GM12878 (cell line): Measurements from ENCODE around the gene CNTN2.

Experiments used
- CEBPZ ChIP-seq: fragments of 150-350 bp; IDR thresholded peaks from 2 replicates; pipeline ENCODE4 v1.6.1; 2016; ENCODE audit warnings: low read depth, low read length
- CREB1 ChIP-seq: IDR thresholded peaks from 2 replicates; pipeline ENCODE4 v1.6.1; 2012; ENCODE audit warnings: low read depth, mild to moderate bottlenecking, inconsistent platforms
- CTCF ChIP-seq, 3 experiments: IDR thresholded peaks in 2 of 3; conservative IDR thresholded peaks in 1 of 3; 2 replicates each; pipeline ENCODE4 v1.5.1; 2011; ENCODE audit warnings: low read depth in 3 of 3, low read length in 3 of 3, mild to moderate bottlenecking in 3 of 3, control low read depth in 2 of 3, moderate library complexity in 2 of 3, inconsistent platforms in 1 of 3, mixed read lengths in 1 of 3; ENCODE audit not compliant: control insufficient read depth in 2 of 3, insufficient read depth in 1 of 3; ENCODE audit errors: extremely low read depth in 1 of 3
- EZH2 ChIP-seq: IDR thresholded peaks from 2 replicates; pipeline ENCODE4 v1.6.1; 2012; ENCODE audit warnings: low read depth, mild to moderate bottlenecking, control low read depth, inconsistent platforms, low read length, borderline replicate concordance; ENCODE audit not compliant: control insufficient read depth
- FOS ChIP-seq: IDR thresholded peaks from 3 replicates; pipeline ENCODE4 v1.6.1; 2011; ENCODE audit warnings: borderline replicate concordance; ENCODE audit not compliant: insufficient read length; ENCODE audit errors: extremely low read depth
- JUND ChIP-seq: IDR thresholded peaks from 2 replicates; pipeline ENCODE4 v1.6.1; 2012; ENCODE audit warnings: low read depth, mild to moderate bottlenecking, low read length, improper control_type of control experiment, moderate library complexity
- POLR2A ChIP-seq: IDR thresholded peaks from 2 replicates; pipeline ENCODE4 v1.6.1; 2011; ENCODE audit warnings: low read depth, mild to moderate bottlenecking, low read length
- SREBF2 ChIP-seq: IDR thresholded peaks from 2 replicates; pipeline ENCODE4 v1.6.1; 2012; ENCODE audit warnings: mild to moderate bottlenecking, low read length

GRCh38 chr1:205084360-205084759 lies 41.3 kb downstream of the CNTN2 start, which contains the start of gene TMEM81:
- TF ChIP-seq CTCF (IDR thresholded peaks at IDR 0.05 in 2 of 3, conservative IDR thresholded peaks at IDR 0.05 in 1 of 3; ENCODE audit: control insufficient read depth in 2 of 3, extremely low read depth in 1 of 3, insufficient read depth in 1 of 3, low read depth in 3 of 3, low read length in 3 of 3) (no peak), CREB1 (no peak), EZH2 (no peak), CEBPZ (no peak), POLR2A (no peak), SREBF2 (no peak), FOS (no peak), JUND (no peak)
